HFFc6 (cell line): ENCODE data around the gene ANKLE1. TPM values are rescaled to one million over a fixed set of nuclear protein-coding genes. Genes with fewer than 3 reads are reported as not detected.

Experiments used
- DNase-seq: peaks from one replicate; pipeline ENCODE4 v3.0.0-alpha.2; 2018
- H3K27ac Mint-ChIP-seq: 2 replicates; pipeline ENCODE4 v1.8.0; 2020; ENCODE audit warnings: mild to moderate bottlenecking, mixed read lengths
- H3K27me3 Mint-ChIP-seq: 2 replicates; pipeline ENCODE4 v1.8.0; 2021; ENCODE audit warnings: mild to moderate bottlenecking, moderate library complexity, mixed read lengths; ENCODE audit not compliant: insufficient read depth
- H3K36me3 Mint-ChIP-seq: 2 replicates; pipeline ENCODE4 v1.8.0; 2021; ENCODE audit warnings: low read depth, mixed read lengths
- H3K4me1 Mint-ChIP-seq: 2 replicates; pipeline ENCODE4 v1.8.0; 2020; ENCODE audit warnings: low read depth, mixed read lengths
- H3K4me3 Mint-ChIP-seq: 2 replicates; pipeline ENCODE4 v1.8.0; 2020; ENCODE audit warnings: mild to moderate bottlenecking, moderate library complexity, mixed read lengths
- H3K9me3 Mint-ChIP-seq: 2 replicates; pipeline ENCODE4 v1.8.0; 2020; ENCODE audit warnings: mild to moderate bottlenecking, mixed read lengths
- CTCF ChIP-seq: fragments of 200-600 bp; sonication (generic); IDR thresholded peaks from 2 replicates; pipeline ENCODE4 v1.5.0; 2021; ENCODE audit warnings: antibody characterized with exemption, mild to moderate bottlenecking
- total RNA-seq, 6 experiments: library from RNA; stranded (reverse); fragmentation: NEBNext Ultra II Directional; extraction: Animal tissue kit (Norgen Biotek cat#: 25700); gene quantifications; 2 replicates in 1 of 6; 3 replicates in 5 of 6; pipeline ENCODE4 v1.2.3, GENCODE V29; 2021

The ANKLE1 gene
- total RNA-seq, 6 experiments from 2014 or later: 0.28 to 0.57 (median 0.43) TPM

GRCh38 chr19:17249887-17250548, 31.7 kb upstream of the ANKLE1 start:
- no peaks in the 10 kb centered on the region for H3K36me3 Mint-ChIP-seq
- TF ChIP-seq CTCF: no peak
- no peaks in the 10 kb centered on the region; the same call in 1 of the 2 replicates for H3K27me3 Mint-ChIP-seq
- H3K27ac Mint-ChIP-seq: no peak overlapping the region
- peaks cover 28% of the 10 kb centered on the region for H3K4me1 Mint-ChIP-seq
- no peak for DNase-seq
- H3K9me3 Mint-ChIP-seq: no peaks in the 10 kb centered on the region
- H3K4me3 Mint-ChIP-seq: no peak overlapping the region

GRCh38 chr19:17254636-17255035, 27.1 kb upstream of the ANKLE1 start:
- no peaks in the 10 kb centered on the region; the same call in 1 of the 2 replicates for H3K9me3 Mint-ChIP-seq
- DNase-seq: no peak
- H3K36me3 Mint-ChIP-seq: peaks cover 4% of the 10 kb centered on the region; the same call in 1 of the 2 replicates
- H3K27ac Mint-ChIP-seq: no peak overlapping the region
- H3K4me3 Mint-ChIP-seq: no peak overlapping the region
- H3K4me1 Mint-ChIP-seq: peaks cover 1% of the 10 kb centered on the region; the same call in 1 of the 2 replicates
- no peak for TF ChIP-seq CTCF
- H3K27me3 Mint-ChIP-seq: peaks cover 2% of the 10 kb centered on the region

GRCh38 chr19:17255150-17255621, 26.5 kb upstream of the ANKLE1 start:
- no peak overlapping the region for H3K27ac Mint-ChIP-seq
- H3K4me1 Mint-ChIP-seq: no peaks in the 10 kb centered on the region
- H3K4me3 Mint-ChIP-seq: no peak overlapping the region

GRCh38 chr19:17256130-17256529, 25.6 kb upstream of the ANKLE1 start:
- peaks cover 5% of the 10 kb centered on the region; the same call in 1 of the 2 replicates for H3K9me3 Mint-ChIP-seq
- TF ChIP-seq CTCF: no peak
- H3K4me3 Mint-ChIP-seq: no peak overlapping the region
- DNase-seq: no peak
- peaks cover 7% of the 10 kb centered on the region for H3K4me1 Mint-ChIP-seq
- H3K27me3 Mint-ChIP-seq: peaks cover 6% of the 10 kb centered on the region
- H3K27ac Mint-ChIP-seq: no peak overlapping the region
- H3K36me3 Mint-ChIP-seq: peaks cover 5% of the 10 kb centered on the region; the same call in 1 of the 2 replicates

More at GRCh38 chr19:17255150-17255621, 26.5 kb upstream of the ANKLE1 start:
- H3K9me3 Mint-ChIP-seq: no peaks in the 10 kb centered on the region; the same call in 1 of the 2 replicates
- H3K36me3 Mint-ChIP-seq: peaks cover 5% of the 10 kb centered on the region; the same call in 1 of the 2 replicates
- peaks cover 4% of the 10 kb centered on the region for H3K27me3 Mint-ChIP-seq
- no peak for DNase-seq
- no peak for TF ChIP-seq CTCF

GRCh38 chr19:17259118-17259780, 22.5 kb upstream of the ANKLE1 start:
- Mint-ChIP-seq H3K36me3 (peaks cover 5% of the 10 kb centered on the region; the same call in 1 of the 2 replicates), H3K4me3 (no peak overlapping the region), H3K27me3 (peaks cover 6% of the 10 kb centered on the region), H3K27ac (no peak overlapping the region), H3K4me1 (peaks cover 7% of the 10 kb centered on the region), H3K9me3 (peaks cover 5% of the 10 kb centered on the region; the same call in 1 of the 2 replicates)
- DNase-seq: no peak
- no peak for TF ChIP-seq CTCF
